K562 (cell line): ENCODE measurements around the gene BST1. TPM values are rescaled to one million over a fixed set of nuclear protein-coding genes. Genes with fewer than 3 reads are reported as not detected.
A peak's percentile ranks its signal among the peaks of the same experiment; 100 is the strongest.

ENCODE experiments used
- ATAC-seq: fragments of 200-7000 bp; cut with Tn5 transposase; 3 replicates; pipeline ENCODE4 v1.9.1; 2020; ENCODE audit warnings: moderate library complexity
- BruUV-seq: library from RNA; stranded (reverse); fragments of 400-500 nt; replicated peaks from 2 replicates; lab custom pipeline; 2021; lab: Mats Ljungman, UMichigan
- CTCF ChIA-PET: fragments of 300-600 bp; formaldehyde crosslinking; extraction: SDS; loops from one replicate; lab custom pipeline; 2021; ENCODE audit warnings: low intra/inter-chr PET ratio; lab: Yijun Ruan, JAX
- POLR2A ChIA-PET: fragments of 300-600, 350-650 bp; sonication (Branson Sonifier 250); formaldehyde crosslinking; extraction: SDS; loops from one replicate; lab custom pipeline; 2021; ENCODE audit warnings: antibody characterized with exemption, inconsistent platforms; lab: Yijun Ruan, JAX
- DNase-seq, 4 experiments: peaks; one replicate each; pipeline versions ENCODE4 v3.0.0 to v3.0.0-alpha.2; 2011 to 2018; ENCODE audit warnings: low spot score in 3 of 4, mixed read lengths in 3 of 4; ENCODE audit errors: extremely low read depth in 1 of 4
- FAIRE-seq: peaks from 2 replicates; lab custom pipeline; 2011; peaks lifted over from hg19 to GRCh38; lab: Jason Lieb, UNC
- H2AFZ ChIP-seq: 2 replicates; pipeline ENCODE4 v1.6.0; 2011; ENCODE audit warnings: low read depth, low read length, control low read depth, inconsistent platforms
- H3K27ac ChIP-seq: fragments of 200-600 bp; 3 replicates; pipeline ENCODE4 v1.8.0; 2011; ENCODE audit warnings: low read depth, mild to moderate bottlenecking, control low read depth, inconsistent platforms, low read length, moderate library complexity, mixed read lengths; ENCODE audit errors: extremely low read depth
- H3K27me3 ChIP-seq, 2 experiments: fragments of 300-600 bp in 1 of 2; 2 replicates in 1 of 2; 3 replicates in 1 of 2; pipeline versions ENCODE4 v1.6.0 to v1.8.0; 2011; ENCODE audit warnings: inconsistent platforms in 2 of 2, low read length in 2 of 2, mild to moderate bottlenecking in 1 of 2, mixed read lengths in 1 of 2, moderate library complexity in 1 of 2; ENCODE audit not compliant: control insufficient read depth in 2 of 2, insufficient read depth in 2 of 2
- H3K36me3 ChIP-seq: fragments of 300-600 bp; 3 replicates; pipeline ENCODE4 v1.8.0; 2011; ENCODE audit warnings: mild to moderate bottlenecking, low read length, inconsistent platforms; ENCODE audit not compliant: control insufficient read depth, insufficient read depth
- H3K4me1 ChIP-seq, 2 experiments: fragments of 200-600 bp in 1 of 2; replicated peaks in 1 of 2; 2 replicates in 1 of 2; 3 replicates in 1 of 2; pipeline versions ENCODE4 v1.5.1 to v1.8.0; 2011; ENCODE audit warnings: inconsistent platforms in 2 of 2, low read length in 2 of 2, mild to moderate bottlenecking in 1 of 2, mixed read lengths in 1 of 2, moderate library complexity in 1 of 2; ENCODE audit not compliant: control insufficient read depth in 2 of 2, insufficient read depth in 2 of 2
- H3K4me2 ChIP-seq: 2 replicates; pipeline ENCODE4 v1.6.1; 2011; ENCODE audit warnings: low read length, control low read depth, inconsistent platforms, mixed read lengths; ENCODE audit not compliant: insufficient read depth
- H3K4me3 ChIP-seq: fragments of 200-600 bp; sonication (generic), shearing (Covaris generic); 2 replicates; pipeline ENCODE4 v1.5.1; 2016; ENCODE audit warnings: control low read depth, inconsistent platforms
- H3K79me2 ChIP-seq: fragments of 200-600 bp; 3 replicates; pipeline ENCODE4 v1.8.0; 2011; ENCODE audit warnings: low read length, inconsistent platforms; ENCODE audit not compliant: control insufficient read depth, insufficient read depth
- H3K9ac ChIP-seq, 2 experiments: 2 replicates each; pipeline versions ENCODE4 v1.6.0 to v1.6.1; 2011; ENCODE audit warnings: low read depth in 2 of 2, low read length in 2 of 2, control low read depth in 1 of 2, inconsistent platforms in 1 of 2, mild to moderate bottlenecking in 1 of 2, mixed read lengths in 1 of 2; ENCODE audit not compliant: insufficient read depth in 1 of 2
- H3K9me1 ChIP-seq: one replicate; pipeline ENCODE4 v1.6.0; 2011; ENCODE audit warnings: inconsistent platforms, mild to moderate bottlenecking, low read length, moderate library complexity; ENCODE audit not compliant: control insufficient read depth, insufficient read depth
- H3K9me3 ChIP-seq: replicated peaks from 2 replicates; pipeline ENCODE4 v1.5.1; 2011; ENCODE audit warnings: low read depth, low read length, inconsistent platforms; ENCODE audit not compliant: control insufficient read depth, insufficient read depth
- H4K20me1 ChIP-seq: replicated peaks from 2 replicates; pipeline ENCODE4 v1.6.1; 2011; ENCODE audit warnings: low read length, inconsistent platforms, mixed read lengths; ENCODE audit not compliant: control insufficient read depth, insufficient read depth
- CREM ChIP-seq: IDR thresholded peaks from 2 replicates; pipeline ENCODE4 v1.6.1; 2014; ENCODE audit warnings: antibody characterized with exemption, low read depth
- HDAC2 ChIP-seq: fragments of 450-650 bp; IDR thresholded peaks from 2 replicates; pipeline ENCODE4 v1.6.1; 2016; ENCODE audit warnings: mild to moderate bottlenecking
- HNRNPH1 ChIP-seq: fragments of 200-400 bp; formaldehyde crosslinking; optimal IDR thresholded peaks from 2 replicates; pipeline ENCODE3; 2017; ENCODE audit warnings: low read depth, mild to moderate bottlenecking, low read length, moderate library complexity
- SRSF7 ChIP-seq: fragments of 200-400 bp; formaldehyde crosslinking; optimal IDR thresholded peaks from 2 replicates; pipeline ENCODE3; 2017; ENCODE audit warnings: mild to moderate bottlenecking, low read depth, low read length
- WGBS: fragments of 100-300 bp; shearing (Covaris generic); methylation state at CpG from one replicate; pipeline ENCODE4 v1.1.6; 2016; ENCODE audit warnings: low coverage, mixed read lengths; ENCODE audit not compliant: insufficient coverage; ENCODE audit errors: missing lambda C conversion rate; 5-methylcytosine and 5-hydroxymethylcytosine counted together
- in situ Hi-C: fragments of 300-500 bp; cut with MboI; formaldehyde crosslinking; loops from 4 replicates; pipeline ENCODE4 v1.15.0; 2018; ENCODE audit warnings: inconsistent platforms, mixed read lengths
- intact Hi-C: fragments of 100-400 bp; cut with micrococcal nuclease; formaldehyde crosslinking; loops from 2 replicates; pipeline ENCODE4 v1.14.2; 2022
- polyA plus RNA-seq, 8 experiments: library from polyadenylated mRNA; depleted of rRNA in 4 of 8; stranded (reverse) in 5 of 8; unstranded in 3 of 8; fragments of >200 nt; fragmentation: Nextera tagmentation in 2 of 8; fragmentation: Illumina TruSeq in 1 of 8; extraction: Ambion mirVana in 2 of 8; extraction: Trizol in 1 of 8; gene quantifications; 2 replicates each; pipeline versions ENCODE4 v1.2.1 to v1.2.3, GENCODE V29; 2011 to 2014; ENCODE audit warnings: inconsistent platforms in 1 of 8, missing spikeins in 1 of 8
- total RNA-seq, 7 experiments: library from RNA; depleted of rRNA in 6 of 7; stranded (reverse); fragments of >200 nt in 6 of 7; fragmentation: Illumina TruSeq in 2 of 7; extraction: Trizol in 2 of 7; gene quantifications; 2 replicates each; pipeline versions ENCODE4 v1.2.1 to v1.2.3, GENCODE V29; 2011 to 2021; ENCODE audit warnings: low replicate concordance in 1 of 7
- TF ChIP-seq, protein P1 (sequence below), 3 experiments: IDR thresholded peaks in 2 of 3; conservative IDR thresholded peaks in 1 of 3; 2 replicates each; pipeline ENCODE4 v1.5.1; 2011 to 2012; ENCODE audit warnings: low read length in 3 of 3, mild to moderate bottlenecking in 3 of 3, control low read depth in 2 of 3, improper control_type of control experiment in 1 of 3, inconsistent platforms in 1 of 3, low read depth in 1 of 3, mixed read lengths in 1 of 3, moderate library complexity in 1 of 3; ENCODE audit not compliant: insufficient read depth in 2 of 3
- TF ChIP-seq, protein P2 (sequence below): IDR thresholded peaks from 2 replicates; pipeline ENCODE4 v1.6.1; 2011; ENCODE audit warnings: borderline replicate concordance, low read depth, mild to moderate bottlenecking, moderate library complexity, low read length; ENCODE audit not compliant: insufficient read depth, poor library complexity, severe bottlenecking

The BST1 gene
- total and polyA plus RNA-seq, 9 of the 15 experiments (the other 6 are each of a cell fraction or from before 2014, with no cell fraction given): 0.04 to 0.38 (median 0.07) TPM; not detected in 6

DNA sequence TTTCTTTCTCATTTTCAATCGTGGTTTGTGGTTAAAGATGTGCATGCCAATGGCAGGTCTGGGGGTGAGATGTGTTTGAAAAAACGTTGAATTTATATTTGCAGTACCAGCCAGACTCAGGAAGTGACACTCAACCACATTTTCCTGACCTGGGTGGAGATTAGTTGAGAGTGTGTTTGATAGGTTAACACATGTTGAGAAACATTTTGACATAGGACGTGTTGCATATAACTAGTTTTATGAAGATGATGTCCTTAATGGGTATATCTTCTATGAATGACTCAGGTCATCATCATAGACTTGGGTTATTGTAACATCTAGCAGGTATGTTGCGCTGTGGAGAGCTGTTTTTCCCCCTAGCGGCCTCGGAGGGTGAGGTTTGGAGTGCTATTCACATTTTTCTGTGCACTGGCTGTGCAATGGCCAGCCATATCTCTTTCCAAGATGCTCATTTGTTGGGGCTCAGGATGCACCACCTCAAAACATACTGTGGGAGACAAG lies 53.5 kb downstream of the BST1 start:
- no peak overlapping the region for H2AFZ ChIP-seq
- H3K36me3 ChIP-seq: no peaks in the 10 kb centered on the region
- FAIRE-seq (no peak), ATAC-seq (peak; percentile 89), DNase-seq (peak in 2 of 4 experiments; percentile 10 to 12)
- no peak overlapping the region for H3K9ac ChIP-seq
- H3K9me1 ChIP-seq: no peaks in the 10 kb centered on the region
- H3K4me3 ChIP-seq: no peak overlapping the region
- no peaks in the 10 kb centered on the region for H3K9me3 ChIP-seq
- no peaks in the 10 kb centered on the region for H3K79me2 ChIP-seq
- ChIA-PET POLR2A (interaction anchor here (1.2 kb wide), 1 partner anchor 509 kb away, joined by 3 read pairs; no protein-coding TSS in a partner anchor), CTCF (no interaction called here)
- intact Hi-C loops (no loop called here), in situ Hi-C loops (no loop called here)
- peaks cover 0 to 10% of the 10 kb centered on the region in 2 experiments; a peak in 2 of 5 replicates for H3K27me3 ChIP-seq
- H3K4me1 ChIP-seq: no peaks in the 10 kb centered on the region
- H4K20me1 ChIP-seq: no peaks in the 10 kb centered on the region
- WGBS: 1% methylated on average over 6 of the region's 6 CpGs
- no peak overlapping the region for H3K27ac ChIP-seq
- BruUV-seq: no TSS peak
- H3K4me2 ChIP-seq: no peak overlapping the region
- TF ChIP-seq, protein P1, sequence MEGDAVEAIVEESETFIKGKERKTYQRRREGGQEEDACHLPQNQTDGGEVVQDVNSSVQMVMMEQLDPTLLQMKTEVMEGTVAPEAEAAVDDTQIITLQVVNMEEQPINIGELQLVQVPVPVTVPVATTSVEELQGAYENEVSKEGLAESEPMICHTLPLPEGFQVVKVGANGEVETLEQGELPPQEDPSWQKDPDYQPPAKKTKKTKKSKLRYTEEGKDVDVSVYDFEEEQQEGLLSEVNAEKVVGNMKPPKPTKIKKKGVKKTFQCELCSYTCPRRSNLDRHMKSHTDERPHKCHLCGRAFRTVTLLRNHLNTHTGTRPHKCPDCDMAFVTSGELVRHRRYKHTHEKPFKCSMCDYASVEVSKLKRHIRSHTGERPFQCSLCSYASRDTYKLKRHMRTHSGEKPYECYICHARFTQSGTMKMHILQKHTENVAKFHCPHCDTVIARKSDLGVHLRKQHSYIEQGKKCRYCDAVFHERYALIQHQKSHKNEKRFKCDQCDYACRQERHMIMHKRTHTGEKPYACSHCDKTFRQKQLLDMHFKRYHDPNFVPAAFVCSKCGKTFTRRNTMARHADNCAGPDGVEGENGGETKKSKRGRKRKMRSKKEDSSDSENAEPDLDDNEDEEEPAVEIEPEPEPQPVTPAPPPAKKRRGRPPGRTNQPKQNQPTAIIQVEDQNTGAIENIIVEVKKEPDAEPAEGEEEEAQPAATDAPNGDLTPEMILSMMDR (IDR thresholded peaks at IDR 0.05 in 2 of 3, conservative IDR thresholded peaks at IDR 0.05 in 1 of 3; ENCODE audit: insufficient read depth in 2 of 3, low read depth in 1 of 3, low read length in 3 of 3): peak; percentile 25 to 43 (median 37); a peak in 3 of 6 replicates
- no peak for TF ChIP-seq SRSF7
- no peak for TF ChIP-seq HDAC2
- TF ChIP-seq, protein P2, sequence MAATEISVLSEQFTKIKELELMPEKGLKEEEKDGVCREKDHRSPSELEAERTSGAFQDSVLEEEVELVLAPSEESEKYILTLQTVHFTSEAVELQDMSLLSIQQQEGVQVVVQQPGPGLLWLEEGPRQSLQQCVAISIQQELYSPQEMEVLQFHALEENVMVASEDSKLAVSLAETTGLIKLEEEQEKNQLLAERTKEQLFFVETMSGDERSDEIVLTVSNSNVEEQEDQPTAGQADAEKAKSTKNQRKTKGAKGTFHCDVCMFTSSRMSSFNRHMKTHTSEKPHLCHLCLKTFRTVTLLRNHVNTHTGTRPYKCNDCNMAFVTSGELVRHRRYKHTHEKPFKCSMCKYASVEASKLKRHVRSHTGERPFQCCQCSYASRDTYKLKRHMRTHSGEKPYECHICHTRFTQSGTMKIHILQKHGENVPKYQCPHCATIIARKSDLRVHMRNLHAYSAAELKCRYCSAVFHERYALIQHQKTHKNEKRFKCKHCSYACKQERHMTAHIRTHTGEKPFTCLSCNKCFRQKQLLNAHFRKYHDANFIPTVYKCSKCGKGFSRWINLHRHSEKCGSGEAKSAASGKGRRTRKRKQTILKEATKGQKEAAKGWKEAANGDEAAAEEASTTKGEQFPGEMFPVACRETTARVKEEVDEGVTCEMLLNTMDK: peak; percentile 17
- 0 out of 2 replicates have a peak, but pooled peaks have one; percentile 5 for TF ChIP-seq CREM
- no peak for TF ChIP-seq HNRNPH1
